ENCODE measurements around the gene SYNDIG1.

Gene SYNDIG1

DNA sequence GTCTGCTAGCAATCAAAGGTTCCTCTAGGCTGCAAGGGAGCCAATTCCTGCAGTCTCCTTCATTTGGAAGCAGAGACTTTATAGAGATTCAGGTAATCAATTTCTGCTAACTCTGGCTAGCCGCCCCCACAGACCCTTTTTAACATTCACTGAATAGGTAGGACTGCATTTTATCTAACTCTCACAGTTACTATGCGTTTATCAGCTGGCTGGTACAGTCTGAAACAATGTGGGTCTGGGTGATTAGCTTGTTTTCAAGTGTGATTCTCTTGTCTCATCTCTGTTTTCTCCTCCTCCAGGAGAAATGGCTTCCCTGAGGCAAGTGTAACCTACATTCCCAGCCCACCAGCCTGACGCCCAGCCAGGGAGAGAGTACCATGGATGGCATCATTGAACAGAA lies 73.3 kb downstream of the SYNDIG1 start:
- TF ChIP-seq CTCF (IDR thresholded peaks at IDR 0.05; ENCODE audit: low read depth, low read length, missing control alignments), result no peak
- DNase-seq (ENCODE audit: low read depth), result no peak
- H3K4me3 ChIP-seq (ENCODE audit: low read depth, low read length), result no peak overlapping the region

DNA sequence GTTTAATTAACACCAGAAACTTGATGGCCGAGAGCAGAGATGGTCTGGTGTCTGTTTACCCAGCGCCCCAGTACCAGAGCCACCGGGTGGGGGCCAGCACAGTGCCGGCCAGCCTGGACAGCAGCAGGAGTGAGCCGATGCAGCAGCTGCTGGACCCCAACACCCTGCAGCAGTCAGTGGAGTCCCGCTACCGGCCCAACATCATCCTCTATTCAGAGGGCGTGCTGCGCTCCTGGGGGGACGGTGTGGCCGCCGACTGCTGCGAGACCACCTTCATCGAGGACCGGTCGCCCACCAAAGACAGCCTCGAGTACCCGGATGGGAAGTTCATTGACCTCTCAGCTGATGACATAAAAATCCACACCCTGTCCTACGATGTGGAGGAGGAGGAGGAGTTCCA lies 73.7 kb downstream of the SYNDIG1 start:
- no peak for TF ChIP-seq CTCF (IDR thresholded peaks at IDR 0.05; ENCODE audit: low read depth, low read length, missing control alignments)
- no peak for DNase-seq (ENCODE audit: low read depth)
- H3K4me3 ChIP-seq (ENCODE audit: low read depth, low read length), result no peak overlapping the region

- TF ChIP-seq CTCF (IDR thresholded peaks at IDR 0.05; ENCODE audit: low read depth, low read length, missing control alignments), result no peak
- no peak overlapping the region for H3K4me3 ChIP-seq (ENCODE audit: low read depth, low read length)
- no peak for DNase-seq (ENCODE audit: low read depth)
Observed at GRCh38 chr20:24543741-24544140, 74.3 kb downstream of the SYNDIG1 start.

GRCh38 chr20:24544371-24544770 lies 74.9 kb downstream of the SYNDIG1 start:
- no peak for TF ChIP-seq CTCF (IDR thresholded peaks at IDR 0.05; ENCODE audit: low read depth, low read length, missing control alignments)
- DNase-seq (ENCODE audit: low read depth), result no peak
- no peak overlapping the region for H3K4me3 ChIP-seq (ENCODE audit: low read depth, low read length)

- H3K4me3 ChIP-seq (ENCODE audit: low read depth, low read length), result no peak overlapping the region
- DNase-seq (ENCODE audit: low read depth), result no peak
- no peak for TF ChIP-seq CTCF (IDR thresholded peaks at IDR 0.05; ENCODE audit: low read depth, low read length, missing control alignments)
Observed at GRCh38 chr20:24545168-24545567, 75.7 kb downstream of the SYNDIG1 start.

- no peak for DNase-seq (ENCODE audit: low read depth)
- TF ChIP-seq CTCF (IDR thresholded peaks at IDR 0.05; ENCODE audit: low read depth, low read length, missing control alignments), result no peak
- no peak overlapping the region for H3K4me3 ChIP-seq (ENCODE audit: low read depth, low read length)
Observed at GRCh38 chr20:24546232-24546892, 76.9 kb downstream of the SYNDIG1 start.

- no peak for TF ChIP-seq CTCF (IDR thresholded peaks at IDR 0.05; ENCODE audit: low read depth, low read length, missing control alignments)
- no peak overlapping the region for H3K4me3 ChIP-seq (ENCODE audit: low read depth, low read length)
- no peak for DNase-seq (ENCODE audit: low read depth)
Observed at GRCh38 chr20:24547967-24548366, 78.5 kb downstream of the SYNDIG1 start.
